Stimulated activated CD4-positive, alpha-beta T cell treated with anti-CD3 and anti-CD28 coated beads, Interleukin-2, amount 100 ng/mL, for 24 hours (primary cell): ENCODE data around the gene ENPP3.

Experiments
- DNase-seq, 2 donors: peaks; one replicate each; pipeline ENCODE4 v3.0.0-alpha.2; 2020

The ENPP3 gene

GRCh38 chr6:131643855-131644460 lies 6.9 kb downstream of the ENPP3 start:
- no peak for DNase-seq

GRCh38 chr6:131644921-131645320 lies 7.8 kb downstream of the ENPP3 start:
- no peak for DNase-seq

- DNase-seq: no peak
These were observed 8.7 kb downstream of the ENPP3 start for GRCh38 chr6:131645846-131646245.

- no peak for DNase-seq
These were observed 9.2 kb downstream of the ENPP3 start for GRCh38 chr6:131646249-131646670.

GRCh38 chr6:131651782-131652181 lies 14.7 kb downstream of the ENPP3 start:
- DNase-seq: no peak

GRCh38 chr6:131652472-131652871 lies 15.4 kb downstream of the ENPP3 start:
- no peak for DNase-seq

- DNase-seq: no peak
These were observed 17.2 kb downstream of the ENPP3 start for GRCh38 chr6:131654326-131654725.

GRCh38 chr6:131655387-131655786 lies 18.3 kb downstream of the ENPP3 start:
- DNase-seq: no peak

- no peak for DNase-seq
These were observed 18.8 kb downstream of the ENPP3 start for GRCh38 chr6:131655951-131656350.

GRCh38 chr6:131656667-131657066 lies 19.6 kb downstream of the ENPP3 start:
- no peak for DNase-seq

- DNase-seq: no peak
These were observed 20.1 kb downstream of the ENPP3 start for GRCh38 chr6:131657222-131657621.

GRCh38 chr6:131657630-131658111 lies 20.6 kb downstream of the ENPP3 start:
- DNase-seq: no peak

GRCh38 chr6:131658287-131658686 lies 21.2 kb downstream of the ENPP3 start:
- no peak for DNase-seq

- DNase-seq: no peak
These were observed 23.1 kb downstream of the ENPP3 start for GRCh38 chr6:131660195-131660594.

- DNase-seq: no peak
These were observed 26.6 kb downstream of the ENPP3 start for GRCh38 chr6:131663578-131664165.

GRCh38 chr6:131669891-131670290 lies 32.8 kb downstream of the ENPP3 start:
- no peak for DNase-seq

- DNase-seq: no peak
These were observed 36.1 kb downstream of the ENPP3 start for GRCh38 chr6:131673184-131673583.

GRCh38 chr6:131678442-131678841 lies 41.3 kb downstream of the ENPP3 start:
- DNase-seq: no peak

- DNase-seq: no peak
These were observed 43.8 kb downstream of the ENPP3 start for GRCh38 chr6:131680868-131681267.

GRCh38 chr6:131681585-131681984 lies 44.5 kb downstream of the ENPP3 start:
- no peak for DNase-seq

GRCh38 chr6:131682442-131682841 lies 45.3 kb downstream of the ENPP3 start:
- no peak for DNase-seq

GRCh38 chr6:131683479-131683878 lies 46.4 kb downstream of the ENPP3 start:
- no peak for DNase-seq

- peak in 1 of 2 donors; percentile 15 for DNase-seq
These were observed 48.2 kb downstream of the ENPP3 start for GRCh38 chr6:131685266-131685780.

- no peak for DNase-seq
These were observed 49.9 kb downstream of the ENPP3 start for GRCh38 chr6:131687022-131687421.

- DNase-seq: no peak
These were observed 51.2 kb downstream of the ENPP3 start for GRCh38 chr6:131688286-131688685.
